Measurements from ENCODE around the gene USP53. TPM values are rescaled to one million over a fixed set of nuclear protein-coding genes. Genes with fewer than 3 reads are reported as not detected.

USP53 gene
- total and polyA plus RNA-seq, 2 of the 13 experiments (the other 11 are each of a cell fraction or from before 2014, with no cell fraction given), result 5.3 to 8.1 TPM

DNA sequence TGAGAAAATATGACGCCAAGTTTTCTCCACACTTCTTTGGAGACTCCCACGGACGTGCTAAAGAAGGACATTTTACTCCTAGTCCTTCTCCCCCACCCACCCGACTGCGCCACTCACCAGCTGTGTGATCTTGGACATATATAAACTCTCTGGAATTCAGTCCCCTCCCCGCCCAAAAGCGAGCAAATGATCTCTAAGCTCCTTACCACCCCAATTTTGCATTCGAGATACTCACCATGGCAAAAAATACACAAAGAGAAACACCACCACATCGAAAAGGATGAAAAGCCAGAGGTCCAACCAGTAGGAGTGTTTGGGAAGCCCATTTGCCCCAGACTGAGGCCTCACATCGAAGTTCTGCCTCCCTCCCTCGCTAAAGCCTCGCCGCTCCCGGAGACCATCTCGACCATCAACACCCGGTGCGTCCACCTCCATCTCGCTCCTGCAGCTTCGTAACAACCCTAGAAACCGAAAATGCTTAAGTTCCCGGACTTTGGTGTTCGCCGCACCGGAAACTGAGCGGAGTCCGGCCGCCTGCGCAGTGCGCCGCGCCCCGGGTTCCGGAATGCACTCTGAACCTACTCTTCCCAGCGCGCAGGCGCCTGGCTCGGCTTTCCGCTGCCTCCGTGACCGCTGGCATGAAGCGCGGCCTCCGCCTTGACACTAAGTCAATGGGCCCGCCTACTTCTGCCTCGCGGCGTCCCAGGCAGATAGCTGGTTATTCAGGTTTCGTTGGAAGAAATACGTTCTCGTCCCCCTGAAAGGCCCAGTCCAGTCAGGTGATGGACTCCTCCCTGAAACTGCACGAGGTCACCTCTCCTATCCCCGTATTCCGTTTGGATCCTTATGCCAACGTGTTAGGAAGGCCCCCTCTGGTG is 87.8 kb downstream of the USP53 start (continued):
- TF ChIP-seq ZSCAN25 (CRISPR knock-in tag; IDR thresholded peaks at IDR 0.05), result no peak; the same call in 1 of the 2 replicates
- TF ChIP-seq TEAD3 (CRISPR knock-in tag; optimal IDR thresholded peaks at IDR 0.05; ENCODE audit: borderline replicate concordance), result peak; percentile 86
- no peak for TF ChIP-seq AKAP8 (CRISPR knock-in tag; IDR thresholded peaks at IDR 0.05)
- peak; percentile 58; the same call in 1 of the 2 replicates for TF ChIP-seq ESRRA (CRISPR knock-in tag; IDR thresholded peaks at IDR 0.05; ENCODE audit: low read depth)
- peak; percentile 82; the same call in 1 of the 2 replicates for TF ChIP-seq ZNF562 (CRISPR knock-in tag; IDR thresholded peaks at IDR 0.05; ENCODE audit: borderline replicate concordance)
- TF ChIP-seq, protein P1, sequence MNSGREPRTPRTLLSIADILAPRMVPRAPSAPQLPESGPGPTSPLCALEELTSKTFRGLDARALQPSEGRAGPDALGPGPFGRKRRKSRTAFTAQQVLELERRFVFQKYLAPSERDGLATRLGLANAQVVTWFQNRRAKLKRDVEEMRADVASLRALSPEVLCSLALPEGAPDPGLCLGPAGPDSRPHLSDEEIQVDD (CRISPR knock-in tag; IDR thresholded peaks at IDR 0.05; ENCODE audit: borderline replicate concordance), result no peak
- TF ChIP-seq, protein P2, sequence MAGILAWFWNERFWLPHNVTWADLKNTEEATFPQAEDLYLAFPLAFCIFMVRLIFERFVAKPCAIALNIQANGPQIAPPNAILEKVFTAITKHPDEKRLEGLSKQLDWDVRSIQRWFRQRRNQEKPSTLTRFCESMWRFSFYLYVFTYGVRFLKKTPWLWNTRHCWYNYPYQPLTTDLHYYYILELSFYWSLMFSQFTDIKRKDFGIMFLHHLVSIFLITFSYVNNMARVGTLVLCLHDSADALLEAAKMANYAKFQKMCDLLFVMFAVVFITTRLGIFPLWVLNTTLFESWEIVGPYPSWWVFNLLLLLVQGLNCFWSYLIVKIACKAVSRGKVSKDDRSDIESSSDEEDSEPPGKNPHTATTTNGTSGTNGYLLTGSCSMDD (CRISPR knock-in tag; IDR thresholded peaks at IDR 0.05), result no peak
- no peak for TF ChIP-seq CHD2 (IDR thresholded peaks at IDR 0.05; ENCODE audit: low read depth, low read length)
- TF ChIP-seq THAP11 (CRISPR knock-in tag; IDR thresholded peaks at IDR 0.05), result peak; percentile 89
- peak; percentile 2; the same call in 1 of the 2 replicates for TF ChIP-seq CEBPG (CRISPR knock-in tag; IDR thresholded peaks at IDR 0.05)
- peak; percentile 69 for TF ChIP-seq HNF4G (IDR thresholded peaks at IDR 0.05; ENCODE audit: borderline replicate concordance, low read depth, low read length)
- no peak; the same call in 1 of the 2 replicates for TF ChIP-seq HNF4G (CRISPR knock-in tag; IDR thresholded peaks at IDR 0.05; ENCODE audit: borderline replicate concordance, low read depth)
- TF ChIP-seq ZBTB4 (CRISPR knock-in tag; IDR thresholded peaks at IDR 0.05; ENCODE audit: borderline replicate concordance), result no peak
- TF ChIP-seq RFX5 (IDR thresholded peaks at IDR 0.05; ENCODE audit: low read depth, low read length), result no peak
- TF ChIP-seq, protein P3, sequence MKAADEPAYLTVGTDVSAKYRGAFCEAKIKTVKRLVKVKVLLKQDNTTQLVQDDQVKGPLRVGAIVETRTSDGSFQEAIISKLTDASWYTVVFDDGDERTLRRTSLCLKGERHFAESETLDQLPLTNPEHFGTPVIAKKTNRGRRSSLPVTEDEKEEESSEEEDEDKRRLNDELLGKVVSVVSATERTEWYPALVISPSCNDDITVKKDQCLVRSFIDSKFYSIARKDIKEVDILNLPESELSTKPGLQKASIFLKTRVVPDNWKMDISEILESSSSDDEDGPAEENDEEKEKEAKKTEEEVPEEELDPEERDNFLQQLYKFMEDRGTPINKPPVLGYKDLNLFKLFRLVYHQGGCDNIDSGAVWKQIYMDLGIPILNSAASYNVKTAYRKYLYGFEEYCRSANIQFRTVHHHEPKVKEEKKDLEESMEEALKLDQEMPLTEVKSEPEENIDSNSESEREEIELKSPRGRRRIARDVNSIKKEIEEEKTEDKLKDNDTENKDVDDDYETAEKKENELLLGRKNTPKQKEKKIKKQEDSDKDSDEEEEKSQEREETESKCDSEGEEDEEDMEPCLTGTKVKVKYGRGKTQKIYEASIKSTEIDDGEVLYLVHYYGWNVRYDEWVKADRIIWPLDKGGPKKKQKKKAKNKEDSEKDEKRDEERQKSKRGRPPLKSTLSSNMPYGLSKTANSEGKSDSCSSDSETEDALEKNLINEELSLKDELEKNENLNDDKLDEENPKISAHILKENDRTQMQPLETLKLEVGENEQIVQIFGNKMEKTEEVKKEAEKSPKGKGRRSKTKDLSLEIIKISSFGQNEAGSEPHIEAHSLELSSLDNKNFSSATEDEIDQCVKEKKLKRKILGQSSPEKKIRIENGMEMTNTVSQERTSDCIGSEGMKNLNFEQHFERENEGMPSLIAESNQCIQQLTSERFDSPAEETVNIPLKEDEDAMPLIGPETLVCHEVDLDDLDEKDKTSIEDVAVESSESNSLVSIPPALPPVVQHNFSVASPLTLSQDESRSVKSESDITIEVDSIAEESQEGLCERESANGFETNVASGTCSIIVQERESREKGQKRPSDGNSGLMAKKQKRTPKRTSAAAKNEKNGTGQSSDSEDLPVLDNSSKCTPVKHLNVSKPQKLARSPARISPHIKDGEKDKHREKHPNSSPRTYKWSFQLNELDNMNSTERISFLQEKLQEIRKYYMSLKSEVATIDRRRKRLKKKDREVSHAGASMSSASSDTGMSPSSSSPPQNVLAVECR (CRISPR knock-in tag; IDR thresholded peaks at IDR 0.05; ENCODE audit: borderline replicate concordance), result peak; percentile 81; the same call in 1 of the 2 replicates
- peak; percentile 94; the same call in 1 of the 2 replicates for TF ChIP-seq ZNF614 (CRISPR knock-in tag; IDR thresholded peaks at IDR 0.05; ENCODE audit: borderline replicate concordance)
- TF ChIP-seq, protein P4, sequence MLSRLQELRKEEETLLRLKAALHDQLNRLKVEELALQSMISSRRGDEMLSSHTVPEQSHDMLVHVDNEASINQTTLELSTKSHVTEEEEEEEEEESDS (CRISPR knock-in tag; IDR thresholded peaks at IDR 0.05; ENCODE audit: borderline replicate concordance), result peak; percentile 80; the same call in 1 of the 2 replicates
- TF ChIP-seq PHF21A (CRISPR knock-in tag; IDR thresholded peaks at IDR 0.05), result peak; percentile 90
- TF ChIP-seq MED1 (CRISPR knock-in tag; IDR thresholded peaks at IDR 0.05), result peak; percentile 91
